GM19438 (cell line): ENCODE data around the gene PPIF.
A peak's percentile ranks its signal among the peaks of the same experiment; 100 is the strongest.

Experiments
- ATAC-seq: cut with Tn5 transposase; IDR thresholded peaks from one replicate; pipeline ENCODE4 v1.9.1; 2021; ENCODE audit warnings: low read depth; ENCODE audit not compliant: unreplicated experiment

The PPIF gene

DNA sequence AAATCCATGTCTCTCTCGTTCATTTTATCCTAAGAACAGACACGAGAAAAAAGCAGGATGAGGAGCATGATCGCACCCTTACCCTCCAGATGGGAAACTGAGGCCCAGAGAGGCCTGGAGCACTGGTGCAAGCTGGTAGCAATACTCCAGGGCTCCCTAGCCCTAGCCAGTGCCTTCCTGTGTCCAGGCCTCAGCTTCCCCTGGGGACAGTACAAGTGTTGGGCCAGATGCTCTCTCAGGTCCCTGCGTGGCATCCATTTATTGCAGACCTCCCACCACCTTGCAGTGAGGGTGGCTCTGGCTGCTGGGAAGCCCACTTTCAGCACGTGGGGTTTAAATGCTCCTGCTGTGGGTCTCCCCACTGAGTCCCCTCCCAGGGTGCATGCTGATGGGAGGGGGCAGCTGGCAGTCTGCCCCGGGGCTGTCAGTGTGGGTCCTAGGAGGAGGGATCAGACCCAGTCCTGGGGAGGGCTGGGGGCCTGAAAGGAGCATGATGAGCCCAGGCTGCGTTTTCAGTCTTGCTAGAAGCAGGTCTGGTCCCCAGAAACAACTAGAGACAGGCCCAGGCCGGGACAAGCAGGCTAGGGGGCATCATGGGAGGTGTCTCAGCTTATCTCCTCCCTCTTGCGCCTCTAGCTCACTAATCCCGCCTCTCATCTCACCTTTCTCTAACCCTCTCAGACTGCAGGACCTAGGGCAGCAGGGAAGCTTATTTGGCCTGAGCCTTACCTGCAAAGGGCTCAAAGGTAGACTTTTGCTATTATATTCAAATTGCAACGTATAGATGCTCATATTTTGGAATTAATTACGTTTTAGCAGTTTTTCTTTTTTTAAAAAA is 662 bp upstream of the PPIF start:
- ATAC-seq = no peak

DNA sequence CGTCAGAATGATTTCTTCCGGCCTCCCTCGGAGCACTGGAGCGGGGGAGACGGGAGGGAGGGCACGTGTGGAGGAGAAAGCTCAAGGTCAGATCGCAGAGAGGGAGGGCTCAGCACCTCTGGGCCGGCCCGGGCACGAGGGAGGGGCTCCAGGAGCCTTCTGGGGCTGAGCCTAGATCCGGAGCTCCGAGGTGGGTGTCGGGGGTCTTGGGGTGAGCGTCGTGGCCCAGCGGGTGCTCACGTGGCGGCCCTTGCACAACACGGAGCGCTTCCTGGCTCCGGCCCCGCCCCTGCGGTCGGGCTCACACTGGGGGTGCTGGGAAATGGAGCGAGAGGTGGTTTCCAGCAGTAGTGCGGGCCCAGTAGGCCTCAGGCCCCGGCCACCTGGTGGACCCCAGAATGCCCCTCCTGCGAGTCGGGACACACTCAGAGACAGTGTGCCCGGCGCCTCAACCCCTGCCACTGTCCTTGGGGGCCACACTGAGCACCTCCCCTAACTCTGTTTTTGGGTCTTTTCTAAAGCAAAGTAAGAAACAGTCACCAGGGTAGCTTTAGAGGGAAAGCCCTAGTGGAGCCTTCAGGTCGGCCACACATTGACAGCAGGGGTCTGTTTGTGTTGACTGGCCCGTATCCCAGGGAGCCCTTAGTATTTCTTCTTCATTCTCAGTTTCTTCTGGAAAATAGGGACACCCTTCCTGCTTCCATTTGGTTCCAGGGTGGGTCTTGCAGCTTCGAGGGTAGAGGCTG is 798 bp downstream of the PPIF start:
- ATAC-seq = peak; percentile 65

DNA sequence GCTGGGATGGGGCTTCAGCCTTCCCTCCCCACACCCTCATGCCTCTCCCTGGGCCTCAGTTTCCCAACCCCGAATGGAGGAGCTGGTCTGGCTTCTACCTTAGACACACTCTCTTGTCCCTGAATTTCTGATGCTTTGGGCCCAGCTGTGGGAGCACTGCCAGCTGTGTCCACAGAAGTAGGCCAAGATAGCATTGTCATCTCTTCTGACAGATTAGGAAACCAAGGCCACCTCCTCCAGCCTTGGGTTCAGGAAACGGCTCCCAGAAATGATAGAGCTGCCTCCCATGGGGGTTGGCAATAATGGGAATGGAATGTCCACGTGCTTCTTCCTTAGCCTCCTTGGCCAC is 1.3 kb downstream of the PPIF start:
- no peak for ATAC-seq

DNA sequence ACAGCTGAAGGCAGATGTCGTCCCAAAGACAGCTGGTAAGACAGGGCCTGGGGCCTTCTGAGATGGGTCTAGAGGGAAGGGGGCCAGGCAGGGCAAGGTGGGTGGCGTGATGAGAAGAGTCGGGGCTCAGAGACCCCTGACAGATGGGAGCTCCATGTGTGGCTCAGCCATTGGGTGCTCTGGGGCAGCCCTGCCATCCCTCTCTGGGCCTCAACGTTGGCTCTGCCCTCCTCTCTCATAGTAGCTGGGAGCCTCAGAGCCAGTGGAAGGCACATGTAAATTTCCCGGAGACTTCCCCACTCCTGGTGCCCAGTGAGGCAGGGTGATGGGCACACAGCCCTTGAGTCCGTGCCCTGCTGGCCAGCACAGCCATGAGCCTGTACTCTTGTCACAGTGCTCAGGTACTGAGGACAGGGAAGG is 1.8 kb downstream of the PPIF start:
- ATAC-seq = no peak

DNA sequence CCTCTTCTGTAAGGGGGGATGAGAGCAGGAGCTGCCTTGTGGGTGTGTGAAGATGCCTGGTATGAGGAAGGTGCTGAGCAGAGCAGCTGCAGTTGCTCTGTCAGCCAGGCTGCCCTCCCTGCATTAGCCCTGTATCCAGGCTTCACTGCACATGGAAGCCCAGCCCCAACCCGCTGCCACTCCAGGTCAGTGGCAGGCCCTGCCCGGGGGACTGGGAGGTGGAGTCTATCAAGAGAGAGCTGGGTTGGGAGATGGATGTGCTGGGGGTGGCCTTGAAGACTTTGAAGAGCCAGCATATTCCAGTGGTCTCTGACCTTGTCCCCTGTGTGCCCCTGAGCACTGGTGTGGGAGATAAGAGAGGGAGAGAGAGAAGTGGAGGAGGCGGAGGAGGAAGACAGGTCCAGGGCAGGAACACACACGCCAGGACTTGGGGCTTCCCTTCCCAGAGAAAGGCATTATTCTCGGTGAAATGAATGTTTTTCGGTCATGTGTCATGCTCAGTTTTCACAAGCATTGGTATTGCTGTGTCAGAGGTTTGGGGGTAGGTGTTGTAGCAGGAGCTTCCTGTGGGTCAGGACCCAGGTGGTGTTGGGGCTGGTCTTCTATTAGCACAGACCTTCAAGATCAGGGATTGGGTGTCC is 2.6 kb downstream of the PPIF start:
- no peak for ATAC-seq

DNA sequence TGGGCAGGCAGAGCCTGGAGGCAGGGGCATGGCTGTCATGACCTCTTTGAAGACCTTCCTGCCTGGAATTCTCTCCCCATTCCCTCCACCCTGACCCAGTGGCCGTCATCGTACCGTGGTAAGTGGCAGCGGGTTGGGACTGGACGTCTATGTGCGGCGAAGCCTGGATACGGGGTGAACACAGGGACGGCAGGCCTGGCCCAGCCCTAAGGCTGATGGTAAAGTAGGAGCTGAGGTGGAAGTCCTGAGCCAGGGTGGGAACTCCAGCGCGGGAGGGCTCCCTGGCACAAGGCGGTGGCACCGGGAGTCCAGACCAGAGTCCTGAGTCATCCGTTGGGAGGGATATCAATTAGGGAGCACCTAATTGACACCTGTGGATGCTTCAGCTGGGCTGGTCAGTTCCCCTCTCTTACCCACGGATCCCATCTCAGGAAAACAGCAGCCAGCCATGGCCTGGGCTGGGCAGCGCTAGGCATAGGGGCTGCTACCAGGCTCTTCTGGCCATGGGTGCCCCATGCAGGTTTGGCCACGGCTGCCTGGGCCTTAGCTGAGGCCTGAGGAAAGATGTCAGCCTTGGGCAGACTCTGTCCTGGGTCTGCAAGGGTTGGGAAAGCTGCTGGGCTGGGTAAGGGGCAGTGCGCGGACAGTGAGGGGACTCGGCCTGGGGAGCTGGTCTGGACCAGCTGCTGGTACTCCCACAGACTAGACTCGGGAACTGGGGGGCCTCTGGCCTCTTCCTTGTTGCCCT is 3.3 kb downstream of the PPIF start:
- no peak for ATAC-seq

DNA sequence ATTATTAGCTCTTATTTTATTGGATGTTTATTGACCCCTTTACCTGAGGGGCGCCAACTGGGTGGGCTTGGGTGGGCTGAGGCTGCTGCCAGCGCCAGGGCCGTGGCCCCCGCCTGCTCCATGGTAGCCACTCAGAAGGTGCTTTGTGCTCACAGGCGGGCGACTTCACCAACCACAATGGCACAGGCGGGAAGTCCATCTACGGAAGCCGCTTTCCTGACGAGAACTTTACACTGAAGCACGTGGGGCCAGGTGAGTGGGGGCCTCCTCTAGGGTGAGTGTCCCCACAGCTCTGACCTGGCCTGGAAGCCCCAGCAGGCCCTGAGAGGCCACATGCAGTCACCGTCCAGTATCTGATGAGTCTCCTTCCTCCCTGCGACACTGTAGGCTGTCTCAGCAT is 4.1 kb downstream of the PPIF start:
- ATAC-seq = no peak

DNA sequence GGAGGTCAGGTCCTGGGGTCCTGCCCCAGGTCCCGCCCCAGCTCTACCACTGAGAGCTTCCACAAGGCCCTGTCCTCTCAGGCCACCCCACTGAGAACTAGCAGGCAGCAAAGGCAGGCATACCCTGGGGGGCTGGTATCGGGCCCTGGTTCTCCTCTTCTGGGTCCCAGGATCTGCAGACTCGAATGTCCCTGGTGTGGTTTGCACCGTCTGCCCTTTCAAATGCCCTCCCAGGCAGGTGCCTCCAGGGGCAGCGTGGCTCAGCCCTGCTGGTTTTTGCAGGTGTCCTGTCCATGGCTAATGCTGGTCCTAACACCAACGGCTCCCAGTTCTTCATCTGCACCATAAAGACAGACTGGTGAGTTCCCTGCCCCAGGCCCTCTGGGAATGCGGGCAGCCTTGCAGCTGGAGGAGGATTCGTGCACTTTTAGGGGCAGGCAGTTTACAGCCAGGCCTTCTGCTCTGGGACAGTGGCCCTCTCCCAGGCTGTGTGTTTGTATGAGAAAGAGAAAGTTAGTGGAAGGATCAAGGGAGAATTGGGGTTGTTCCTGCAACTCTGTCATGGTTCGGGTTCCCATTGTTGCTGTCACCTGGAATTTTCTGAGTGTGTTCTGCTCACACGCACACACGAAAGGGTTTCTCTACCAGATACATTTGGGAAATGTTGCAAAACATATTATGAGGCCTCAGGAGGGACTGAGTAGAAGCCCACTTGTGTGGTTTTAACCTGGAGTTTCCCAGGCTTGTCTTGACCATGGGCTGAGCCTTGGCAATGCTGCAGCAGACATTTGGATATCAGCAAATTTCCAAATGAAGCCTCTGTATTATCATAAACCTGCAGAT is 5.0 kb downstream of the PPIF start:
- no peak for ATAC-seq

DNA sequence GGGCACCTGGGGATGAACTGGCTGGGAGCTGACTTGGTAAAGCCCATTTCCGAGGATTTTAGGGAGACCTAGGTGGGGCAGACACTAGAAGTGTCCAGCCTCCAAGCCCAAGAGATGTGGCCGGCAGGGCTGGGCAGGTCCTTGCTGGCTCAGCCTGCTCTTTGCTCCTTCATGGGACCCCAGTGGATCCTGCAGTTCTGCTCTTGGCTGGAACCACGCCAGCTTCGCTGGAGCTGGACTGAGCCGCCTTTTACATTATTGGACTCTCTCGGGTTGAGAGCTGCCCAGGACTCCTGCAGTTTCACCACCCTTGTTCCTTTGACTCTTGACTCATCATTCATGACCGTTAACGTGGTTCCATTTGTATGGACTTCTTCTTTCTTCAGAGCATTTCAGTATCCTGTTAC is 5.7 kb downstream of the PPIF start:
- ATAC-seq = no peak

DNA sequence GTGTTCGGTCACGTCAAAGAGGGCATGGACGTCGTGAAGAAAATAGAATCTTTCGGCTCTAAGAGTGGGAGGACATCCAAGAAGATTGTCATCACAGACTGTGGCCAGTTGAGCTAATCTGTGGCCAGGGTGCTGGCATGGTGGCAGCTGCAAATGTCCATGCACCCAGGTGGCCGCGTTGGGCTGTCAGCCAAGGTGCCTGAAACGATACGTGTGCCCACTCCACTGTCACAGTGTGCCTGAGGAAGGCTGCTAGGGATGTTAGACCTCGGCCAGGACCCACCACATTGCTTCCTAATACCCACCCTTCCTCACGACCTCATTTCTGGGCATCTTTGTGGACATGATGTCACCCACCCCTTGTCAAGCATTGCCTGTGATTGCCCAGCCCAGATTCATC is 6.5 kb downstream of the PPIF start:
- no peak for ATAC-seq

DNA sequence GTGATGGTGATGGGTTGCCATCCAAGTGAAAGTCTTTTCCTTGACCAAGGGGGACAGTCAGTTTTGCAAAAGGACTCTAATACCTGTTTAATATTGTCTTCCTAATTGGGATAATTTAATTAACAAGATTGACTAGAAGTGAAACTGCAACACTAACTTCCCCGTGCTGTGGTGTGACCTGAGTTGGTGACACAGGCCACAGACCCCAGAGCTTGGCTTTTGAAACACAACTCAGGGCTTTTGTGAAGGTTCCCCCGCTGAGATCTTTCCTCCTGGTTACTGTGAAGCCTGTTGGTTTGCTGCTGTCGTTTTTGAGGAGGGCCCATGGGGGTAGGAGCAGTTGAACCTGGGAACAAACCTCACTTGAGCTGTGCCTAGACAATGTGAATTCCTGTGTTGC is 6.9 kb downstream of the PPIF start:
- no peak for ATAC-seq

DNA sequence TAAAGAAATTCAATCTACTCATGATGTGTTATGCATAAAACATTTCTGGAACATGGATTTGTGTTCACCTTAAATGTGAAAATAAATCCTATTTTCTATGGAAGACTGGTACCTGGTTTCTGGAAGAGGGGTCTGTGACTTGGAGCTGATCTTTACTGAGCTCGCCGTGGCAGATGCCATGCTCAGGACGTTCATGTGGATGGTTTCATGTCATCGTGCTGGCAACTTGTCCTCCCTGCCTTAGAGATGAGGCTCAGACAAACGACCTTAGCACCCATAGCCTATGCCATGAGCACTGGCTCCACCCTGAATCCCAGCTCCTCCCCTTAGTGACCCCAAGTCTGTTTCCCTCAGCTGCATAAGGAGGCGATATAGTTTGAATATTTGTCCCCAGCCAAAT is 7.3 kb downstream of the PPIF start:
- ATAC-seq = no peak

DNA sequence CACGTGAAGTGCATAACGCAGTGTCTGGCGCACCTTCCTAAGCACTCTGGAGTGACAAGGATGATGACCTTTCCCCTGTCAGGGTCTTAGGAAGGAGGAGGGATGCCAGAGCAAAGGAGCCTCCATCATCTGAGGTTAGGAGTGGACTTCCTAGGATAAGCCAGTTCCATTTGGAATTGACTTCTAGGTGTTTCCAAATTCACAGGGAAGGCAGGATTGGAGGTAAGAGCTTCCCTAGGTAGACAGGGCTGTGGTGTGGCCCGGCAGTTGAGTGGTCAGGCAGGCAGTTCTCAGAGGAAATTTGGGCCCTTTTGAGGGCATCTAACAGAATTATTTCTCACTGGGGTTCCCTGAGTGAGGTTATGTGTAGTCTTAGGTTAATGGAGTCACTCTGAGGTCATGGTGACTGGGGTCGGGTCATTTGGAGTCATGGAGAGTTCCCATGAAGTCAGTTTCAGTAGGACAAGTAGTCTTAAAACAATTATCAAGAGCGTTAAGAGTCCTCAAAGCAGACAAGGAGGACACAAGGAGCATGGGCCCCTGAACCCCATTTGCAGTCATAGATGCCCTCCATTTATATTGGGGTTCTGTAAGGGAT is 8.2 kb downstream of the PPIF start:
- no peak for ATAC-seq

DNA sequence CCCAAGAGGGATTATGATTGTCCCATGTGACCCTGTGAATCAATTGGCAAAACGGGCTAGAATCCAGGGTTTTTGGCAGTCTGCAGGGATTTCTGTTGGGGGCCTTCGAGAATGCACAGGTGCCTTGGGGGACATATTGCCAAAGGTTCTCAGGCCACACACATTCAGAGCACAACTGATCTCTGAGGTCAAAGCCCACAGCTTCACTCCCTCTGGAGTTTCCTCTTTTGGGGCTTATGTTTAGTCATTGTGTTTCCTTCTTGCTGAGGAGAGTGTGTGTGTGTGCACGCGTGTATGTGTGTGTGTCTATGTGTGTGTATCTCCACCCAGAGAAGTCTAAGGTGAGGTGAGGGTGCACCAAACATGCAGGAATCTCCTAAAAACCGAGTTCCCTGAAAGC is 8.8 kb downstream of the PPIF start:
- ATAC-seq = no peak

DNA sequence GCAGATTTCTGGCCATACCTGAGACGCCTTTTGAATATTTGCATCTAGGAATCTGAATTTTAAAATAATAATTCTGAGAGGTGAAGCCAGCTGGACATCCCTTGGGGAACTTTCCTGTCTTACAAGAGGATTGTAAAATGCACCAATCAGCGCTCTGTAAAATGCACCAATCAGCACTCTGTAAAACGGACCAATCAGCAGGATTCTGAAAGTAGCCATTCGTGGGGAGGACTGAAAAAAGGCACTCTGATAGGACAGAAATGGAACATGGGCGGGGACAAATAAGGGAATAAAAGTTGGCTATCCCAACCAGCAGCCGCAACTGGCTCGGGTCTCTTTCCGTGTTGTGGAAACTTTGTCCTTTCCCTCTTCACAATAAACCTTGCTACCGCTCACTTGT is 9.9 kb downstream of the PPIF start:
- ATAC-seq = no peak

DNA sequence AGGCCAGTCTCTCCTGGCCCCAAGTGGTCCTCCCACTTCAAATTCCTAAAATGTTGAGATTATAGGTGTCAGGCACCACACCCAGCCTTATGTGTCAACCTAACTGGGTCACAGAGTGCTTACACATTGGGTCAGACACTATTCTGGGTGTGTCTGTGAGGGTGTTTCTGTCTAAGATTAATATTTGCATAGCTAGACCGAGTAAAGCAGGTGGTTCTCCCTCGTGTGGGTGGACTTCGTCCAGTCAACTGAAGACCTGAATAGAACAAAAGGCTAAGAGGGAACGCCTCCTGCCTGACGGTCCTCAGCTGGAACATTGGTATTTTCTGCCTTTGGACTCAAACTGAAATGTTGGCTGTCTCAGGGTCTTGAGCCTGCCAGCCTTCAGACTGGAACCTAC is 11.5 kb downstream of the PPIF start:
- ATAC-seq = no peak

DNA sequence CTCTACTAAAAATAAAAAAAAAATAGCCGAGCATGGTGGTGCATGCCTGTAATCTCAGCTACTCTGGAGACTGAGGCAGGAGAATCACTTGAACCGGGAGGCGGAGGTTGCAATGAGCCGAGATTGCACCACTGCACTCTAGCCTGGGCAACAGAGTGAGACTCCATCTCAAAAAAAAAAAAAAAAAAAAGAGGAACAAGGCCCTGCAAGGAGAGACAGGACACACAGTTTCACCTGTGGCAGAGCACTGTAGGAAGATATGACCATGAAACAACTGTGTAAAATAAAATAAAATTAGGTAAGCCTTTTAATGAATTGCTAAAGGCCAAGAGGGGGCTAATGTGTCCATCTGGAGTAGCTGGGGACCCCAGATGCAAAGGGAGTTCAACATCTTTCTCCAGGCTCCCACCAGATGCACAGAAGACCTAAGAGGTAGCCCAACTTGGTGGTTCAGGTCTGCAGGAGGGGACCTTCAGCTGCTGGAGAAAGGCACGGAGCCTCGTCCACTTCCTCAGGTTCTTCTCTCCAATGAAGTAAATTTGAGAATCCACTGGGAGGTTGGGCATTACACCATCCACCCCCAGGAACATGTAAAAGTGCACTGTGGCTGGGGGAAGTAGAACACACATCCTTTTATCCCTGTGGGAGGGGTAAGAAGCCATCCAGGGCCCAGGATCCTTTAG is 12.7 kb downstream of the PPIF start:
- no peak for ATAC-seq

DNA sequence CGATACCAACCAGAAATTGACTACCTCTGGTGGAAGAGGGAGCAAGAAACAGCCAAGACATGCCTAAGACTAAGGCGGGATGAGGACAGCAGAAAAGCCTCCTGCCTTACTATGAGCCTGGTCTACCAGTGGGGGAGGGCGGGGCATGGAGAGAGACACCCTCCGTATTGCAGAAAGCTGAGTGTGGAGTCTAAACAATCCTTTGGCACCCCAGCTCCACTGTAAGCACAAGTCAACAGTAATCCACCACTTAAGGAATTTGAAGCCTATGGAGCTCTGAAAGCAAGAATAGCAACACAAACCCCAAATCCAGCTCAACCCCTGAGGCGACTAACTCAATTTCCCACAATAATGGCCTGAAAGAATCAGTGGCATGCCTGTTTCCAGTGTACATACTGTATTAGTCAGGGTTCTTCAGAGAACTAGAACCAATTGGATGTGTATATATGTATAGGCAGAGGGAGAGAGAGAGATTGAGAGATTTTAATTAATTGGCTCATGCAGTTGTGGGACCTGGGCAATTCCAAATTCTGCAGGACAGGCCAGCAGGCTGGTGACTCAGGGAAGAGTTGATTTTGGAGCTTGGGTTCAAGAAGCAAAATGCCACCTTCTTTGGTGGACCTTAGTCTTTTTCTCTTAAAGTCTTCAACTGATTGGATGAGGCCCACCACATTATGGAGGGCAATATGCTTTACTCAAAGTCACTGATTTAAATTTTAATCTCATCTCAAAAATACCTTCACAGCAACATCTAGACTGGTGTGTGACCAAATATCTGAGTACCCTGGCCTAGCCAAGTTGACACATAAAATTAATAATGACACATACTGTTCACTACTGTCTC is 13.5 kb downstream of the PPIF start:
- no peak for ATAC-seq
